MM.1S (cell line): ENCODE results near the gene RNASEL.

Source experiments
- EZH2 ChIP-seq: fragments of 300-600 bp; sonication (generic); optimal IDR thresholded peaks from 2 replicates; pipeline ENCODE3; 2017; ENCODE audit warnings: low read depth, mild to moderate bottlenecking, antibody characterized with exemption, low read length, mixed read lengths
- EZH2phosphoT487 ChIP-seq: fragments of 300-600 bp; sonication (generic); IDR thresholded peaks from 2 replicates; pipeline ENCODE4 v1.6.1; 2018; ENCODE audit warnings: antibody characterized with exemption, low read length
- TF ChIP-seq, protein P1 (sequence below): fragments of 300-600 bp; sonication (generic); IDR thresholded peaks from 2 replicates; pipeline ENCODE4 v1.5.1; 2016; ENCODE audit warnings: antibody characterized with exemption, low read length, mixed read lengths

DNA sequence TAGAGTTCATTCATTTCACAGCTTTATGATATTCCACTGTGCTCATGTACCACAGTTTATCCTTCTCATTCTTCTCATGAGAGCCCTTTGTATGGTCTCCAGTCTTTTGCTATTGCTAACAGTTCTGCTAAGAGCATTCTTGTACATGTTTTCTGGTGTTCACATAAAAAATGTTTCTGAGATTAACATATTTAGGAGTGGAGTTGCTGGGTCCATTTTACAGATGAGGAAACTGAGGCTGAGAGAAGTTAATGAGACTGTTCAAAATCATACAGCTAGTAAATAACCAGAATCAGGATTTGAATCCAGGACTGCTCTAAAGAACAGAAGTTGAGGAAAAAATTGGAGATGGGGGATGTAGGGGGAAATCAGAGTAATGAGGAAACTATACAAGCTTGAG is 44.0 kb upstream of the RNASEL start:
- TF ChIP-seq, protein P1, sequence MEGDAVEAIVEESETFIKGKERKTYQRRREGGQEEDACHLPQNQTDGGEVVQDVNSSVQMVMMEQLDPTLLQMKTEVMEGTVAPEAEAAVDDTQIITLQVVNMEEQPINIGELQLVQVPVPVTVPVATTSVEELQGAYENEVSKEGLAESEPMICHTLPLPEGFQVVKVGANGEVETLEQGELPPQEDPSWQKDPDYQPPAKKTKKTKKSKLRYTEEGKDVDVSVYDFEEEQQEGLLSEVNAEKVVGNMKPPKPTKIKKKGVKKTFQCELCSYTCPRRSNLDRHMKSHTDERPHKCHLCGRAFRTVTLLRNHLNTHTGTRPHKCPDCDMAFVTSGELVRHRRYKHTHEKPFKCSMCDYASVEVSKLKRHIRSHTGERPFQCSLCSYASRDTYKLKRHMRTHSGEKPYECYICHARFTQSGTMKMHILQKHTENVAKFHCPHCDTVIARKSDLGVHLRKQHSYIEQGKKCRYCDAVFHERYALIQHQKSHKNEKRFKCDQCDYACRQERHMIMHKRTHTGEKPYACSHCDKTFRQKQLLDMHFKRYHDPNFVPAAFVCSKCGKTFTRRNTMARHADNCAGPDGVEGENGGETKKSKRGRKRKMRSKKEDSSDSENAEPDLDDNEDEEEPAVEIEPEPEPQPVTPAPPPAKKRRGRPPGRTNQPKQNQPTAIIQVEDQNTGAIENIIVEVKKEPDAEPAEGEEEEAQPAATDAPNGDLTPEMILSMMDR = no peak
- TF ChIP-seq EZH2 (no peak), EZH2phosphoT487 (no peak)
